Measurements from ENCODE around the gene TSPAN4. TPM values are rescaled to one million over a fixed set of nuclear protein-coding genes. Genes with fewer than 3 reads are reported as not detected.

Gene TSPAN4
- total and polyA plus RNA-seq, 2 of the 13 experiments (the other 11 are each of a cell fraction or from before 2014, with no cell fraction given), result 31.7 to 68.3 TPM

GRCh38 chr11:873706-874105 is 31.1 kb downstream of the TSPAN4 start (continued):
- TF ChIP-seq REST (IDR thresholded peaks at IDR 0.05; ENCODE audit: borderline replicate concordance in 1 of 2, low read depth in 1 of 2, low read length in 2 of 2), result no peak
- TF ChIP-seq SP4 (CRISPR knock-in tag; IDR thresholded peaks at IDR 0.05), result no peak
- no peak for TF ChIP-seq NFE2 (CRISPR knock-in tag; IDR thresholded peaks at IDR 0.05)

- CTCF ChIA-PET (ENCODE audit: low intra/inter-chr PET ratio, low total read pairs), result no interaction called here
- no peaks in the 10 kb centered on the region for H3K79me2 ChIP-seq (ENCODE audit: insufficient read depth, low read length)
- ATAC-seq (no peak), FAIRE-seq (no peak), DNase-seq (ENCODE audit: low spot score) (no peak)
- no peaks in the 10 kb centered on the region for H3K9me3 ChIP-seq (ENCODE audit: low read length)
- peaks cover 6 to 11% of the 10 kb centered on the region in 2 experiments; a peak in 3 of 5 replicates for H3K36me3 ChIP-seq (replicated peaks in 1 of 2; ENCODE audit: control insufficient read depth in 1 of 2, insufficient read depth in 2 of 2, low read length in 2 of 2)
- POLR2A ChIA-PET, result no interaction called here
- 0 out of 2 replicates have a peak, but pooled peaks cover 3% of the 10 kb centered on the region for H3K4me1 ChIP-seq (ENCODE audit: insufficient read depth, low read length)
- intact Hi-C loops (cut with micrococcal nuclease; ENCODE audit: unreplicated experiment), result no loop called here
- H4K20me1 ChIP-seq (ENCODE audit: insufficient read depth, low read length), result no peaks in the 10 kb centered on the region
- TF ChIP-seq ZNF768 (CRISPR knock-in tag; IDR thresholded peaks at IDR 0.05), result no peak
- TF ChIP-seq SMAD3 (CRISPR knock-in tag; IDR thresholded peaks at IDR 0.05), result no peak
- no peak for TF ChIP-seq ZBTB10 (CRISPR knock-in tag; IDR thresholded peaks at IDR 0.05; ENCODE audit: borderline replicate concordance)
- no peak for TF ChIP-seq ZNF543 (CRISPR knock-in tag; IDR thresholded peaks at IDR 0.05)
- TF ChIP-seq HHEX (CRISPR knock-in tag; IDR thresholded peaks at IDR 0.05), result no peak
- TF ChIP-seq FOXO1 (CRISPR knock-in tag; IDR thresholded peaks at IDR 0.05), result no peak
- no peak for TF ChIP-seq RNF2 (conservative IDR thresholded peaks at IDR 0.05; ENCODE audit: low read depth)
- no peak for TF ChIP-seq RXRB (CRISPR knock-in tag; IDR thresholded peaks at IDR 0.05; ENCODE audit: borderline replicate concordance)
- TF ChIP-seq SMAD1 (CRISPR knock-in tag; IDR thresholded peaks at IDR 0.05; ENCODE audit: borderline replicate concordance, low read depth), result no peak
- no peak for TF ChIP-seq TEAD2 (CRISPR knock-in tag; IDR thresholded peaks at IDR 0.05)
- H3K9ac ChIP-seq (ENCODE audit: insufficient read depth, low read depth, low read length), result no peak overlapping the region
- BruUV-seq (replicated peaks), result no TSS peak
- H3K4me2 ChIP-seq (ENCODE audit: low read depth, low read length), result no peak overlapping the region
- 100% methylated on average over 9 of the region's 16 CpGs for WGBS (ENCODE audit: low lambda C conversion rate)
- no peak overlapping the region for H2AFZ ChIP-seq (ENCODE audit: low read length)
- no peak overlapping the region for H3K4me3 ChIP-seq (replicated peaks in 1 of 3; ENCODE audit: insufficient read depth in 1 of 3, low read depth in 2 of 3, low read length in 3 of 3)
- H3K27ac ChIP-seq (ENCODE audit: extremely low read length, insufficient read depth, low read length), result no peak overlapping the region
- in situ Hi-C loops (cut with HindIII; ENCODE audit: extremely low pct_ligation_motif_present, low pct_unique_long_range_greater_than_20kb), result no loop called here
- H3K27me3 ChIP-seq (ENCODE audit: control insufficient read depth in 1 of 2, insufficient read depth in 2 of 2, low read length in 2 of 2), result no peaks in the 10 kb centered on the region
These were observed 32.6 kb downstream of the TSPAN4 start for GRCh38 chr11:875203-875602.
